Measurements from ENCODE around the gene RNF25. TPM values are rescaled to one million over a fixed set of nuclear protein-coding genes. Genes with fewer than 3 reads are reported as not detected.

RNF25 gene
- total and polyA plus RNA-seq, 7 experiments from 2014 or later = 12.6 to 33.4 (median 28.3) TPM

- peaks cover 17 to 31% (median 19%) of the 10 kb centered on the region in 7 donors for H3K4me1 Mint-ChIP-seq
- ChIA-PET CTCF (interaction anchor here (0.8 to 1.7 kb wide), 4 partner anchors 12 to 187 kb away, joined by 3 to 8 read pairs (median 6); partner anchors contain the start of genes BCS1L, RNF25, STK36 and ZNF142), POLR2A (interaction anchor here (0.6 to 2.8 kb wide), 3 partner anchors 10 to 50 kb away, joined by 4 to 11 read pairs (median 7); partner anchors contain the start of genes BCS1L, RNF25, STK36 and ZNF142)
- peak overlapping the region in 2 of 9 donors; percentile 82 to 92 for H3K27ac Mint-ChIP-seq
- ATAC-seq (no peak), DNase-seq (no peak)
- Histone ChIP-seq H3K9me3 (ENCODE audit: control insufficient read depth in 2 of 3, low read length in 3 of 3) (no peaks in the 10 kb centered on the region), H3K36me3 (ENCODE audit: control insufficient read depth in 2 of 3, insufficient read depth in 3 of 3, low read length in 3 of 3) (no peaks in the 10 kb centered on the region), H3K27me3 (ENCODE audit: control insufficient read depth in 2 of 2, insufficient read depth in 2 of 2, low read length in 2 of 2) (no peaks in the 10 kb centered on the region), H3K4me3 (ENCODE audit: low read length) (no peak overlapping the region), H3K27ac (ENCODE audit: low read depth, low read length) (no peak overlapping the region), H3K4me1 (ENCODE audit: control insufficient read depth in 2 of 2, insufficient read depth in 2 of 2, low read length in 2 of 2) (peaks cover 8% of the 10 kb centered on the region in 2 donors)
- peaks cover 0 to 4% (median 0%) of the 10 kb centered on the region in 5 donors for H3K36me3 Mint-ChIP-seq
- intact Hi-C loops (cut with micrococcal nuclease) = loop anchor here (1.0 to 5.0 kb wide), 28 partner anchors 19 to 887 kb away; partner anchors contain the start of genes AAMP (in 2 of the 2), ARPC2 (in 2 of the 2), BCS1L (in 2 of the 2) and CNOT9 (in 2 of the 2)
- peaks cover 0 to 3% (median 0%) of the 10 kb centered on the region in 11 donors for H3K9me3 Mint-ChIP-seq
- H3K27me3 Mint-ChIP-seq = peaks cover 0 to 9% (median 0%) of the 10 kb centered on the region in 5 donors
- H3K4me3 Mint-ChIP-seq = peak overlapping the region in 6 of 10 donors; percentile 8 to 97 (median 70)
Observed at GRCh38 chr2:218709908-218710307, 38.1 kb upstream of the RNF25 start.

DNA sequence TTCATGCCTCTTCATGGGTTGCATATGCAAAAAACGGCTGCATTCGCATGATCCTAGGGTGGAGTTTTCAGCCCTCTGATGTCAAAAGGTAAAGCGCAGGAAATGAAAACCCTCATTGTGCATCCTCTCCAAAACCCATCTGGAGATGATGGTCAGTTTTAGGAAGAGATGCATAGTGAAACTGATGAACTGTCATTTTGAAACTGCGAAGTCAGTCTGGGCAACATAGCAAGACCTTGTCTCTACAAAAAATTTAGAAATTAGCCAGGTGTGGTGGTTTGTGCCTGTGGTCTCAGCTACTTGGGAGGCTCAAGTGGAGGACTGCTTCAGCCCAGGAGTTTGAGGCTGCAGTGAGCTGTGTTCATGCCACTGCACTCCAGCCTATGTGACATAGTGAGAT, 36.3 kb upstream of the RNF25 start:
- Mint-ChIP-seq H3K27me3 (peaks cover 0 to 9% (median 0%) of the 10 kb centered on the region in 5 donors), H3K9me3 (peaks cover 0 to 2% (median 0%) of the 10 kb centered on the region in 11 donors), H3K4me1 (peaks cover 11 to 24% (median 12%) of the 10 kb centered on the region in 7 donors), H3K36me3 (no peaks in the 10 kb centered on the region), H3K4me3 (no peak overlapping the region), H3K27ac (no peak overlapping the region)
- Histone ChIP-seq H3K4me1 (ENCODE audit: control insufficient read depth in 2 of 2, insufficient read depth in 2 of 2, low read length in 2 of 2) (peaks cover 8% of the 10 kb centered on the region in 2 donors), H3K36me3 (ENCODE audit: control insufficient read depth in 2 of 3, insufficient read depth in 3 of 3, low read length in 3 of 3) (no peaks in the 10 kb centered on the region), H3K4me3 (ENCODE audit: low read length) (no peak overlapping the region), H3K27ac (ENCODE audit: low read depth, low read length) (no peak overlapping the region), H3K27me3 (ENCODE audit: control insufficient read depth in 2 of 2, insufficient read depth in 2 of 2, low read length in 2 of 2) (no peaks in the 10 kb centered on the region), H3K9me3 (ENCODE audit: control insufficient read depth in 2 of 3, low read length in 3 of 3) (no peaks in the 10 kb centered on the region)
- no peak for ATAC-seq
- no peak for DNase-seq
- ChIA-PET POLR2A (interaction anchor here (0.7 to 2.8 kb wide), 2 partner anchors 49 to 238 kb away, joined by 3 to 11 read pairs; partner anchors contain the start of genes BCS1L and ZNF142), CTCF (interaction anchor here (0.6 to 0.7 kb wide), 4 partner anchors 13 to 520 kb away, joined by 3 to 6 read pairs (median 4); no protein-coding TSS in a partner anchor)
- intact Hi-C loops (cut with micrococcal nuclease) = no loop called here

- no peak overlapping the region for H3K4me3 ChIP-seq (ENCODE audit: low read length)
- DNase-seq = no peak
- intact Hi-C loops (cut with micrococcal nuclease) = no loop called here
- no peaks in the 10 kb centered on the region for H3K27me3 ChIP-seq (ENCODE audit: control insufficient read depth in 2 of 2, insufficient read depth in 2 of 2, low read length in 2 of 2)
- H3K27me3 Mint-ChIP-seq = peaks cover 0 to 9% (median 0%) of the 10 kb centered on the region in 5 donors
- no peak overlapping the region for H3K27ac Mint-ChIP-seq
- no peak overlapping the region for H3K4me3 Mint-ChIP-seq
- CTCF ChIA-PET = no interaction called here
- no peak for ATAC-seq
- no peaks in the 10 kb centered on the region for H3K9me3 ChIP-seq (ENCODE audit: control insufficient read depth in 2 of 3, low read length in 3 of 3)
- H3K4me1 ChIP-seq (ENCODE audit: control insufficient read depth in 2 of 2, insufficient read depth in 2 of 2, low read length in 2 of 2) = no peaks in the 10 kb centered on the region
- no peak overlapping the region for H3K27ac ChIP-seq (ENCODE audit: low read depth, low read length)
- H3K36me3 Mint-ChIP-seq = peaks cover 0 to 9% (median 3%) of the 10 kb centered on the region in 5 donors
- peaks cover 0 to 3% (median 0%) of the 10 kb centered on the region in 3 experiments for H3K36me3 ChIP-seq (ENCODE audit: control insufficient read depth in 2 of 3, insufficient read depth in 3 of 3, low read length in 3 of 3)
- POLR2A ChIA-PET = no interaction called here
- H3K4me1 Mint-ChIP-seq = peaks cover 0 to 7% (median 0%) of the 10 kb centered on the region in 7 donors
- no peaks in the 10 kb centered on the region for H3K9me3 Mint-ChIP-seq
Observed at GRCh38 chr2:218703341-218703740, 31.5 kb upstream of the RNF25 start.

DNA sequence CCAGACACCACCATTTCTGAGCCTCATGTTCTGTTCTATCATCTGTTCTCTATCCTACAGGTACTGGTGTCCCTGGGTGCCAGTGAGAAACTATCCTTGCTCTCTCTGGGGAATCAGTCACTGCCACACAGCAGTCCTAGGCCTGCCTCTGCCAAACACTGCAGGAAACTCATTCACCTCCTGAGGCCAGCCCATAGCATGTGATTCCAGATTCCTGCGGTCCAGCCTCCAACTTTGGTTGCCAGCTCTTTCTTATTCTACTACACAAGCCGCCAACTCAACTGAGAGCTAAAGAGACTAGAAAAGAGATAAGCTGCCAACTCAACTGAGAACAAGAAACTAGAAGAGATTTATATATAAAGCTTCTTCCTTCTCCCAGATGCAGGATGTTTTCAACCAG, 30.0 kb upstream of the RNF25 start:
- Mint-ChIP-seq H3K27ac (no peak overlapping the region), H3K27me3 (peaks cover 0 to 9% (median 0%) of the 10 kb centered on the region in 5 donors), H3K4me1 (no peaks in the 10 kb centered on the region), H3K9me3 (no peaks in the 10 kb centered on the region), H3K36me3 (peaks cover 0 to 10% (median 9%) of the 10 kb centered on the region in 5 donors), H3K4me3 (no peak overlapping the region)
- Histone ChIP-seq H3K27ac (ENCODE audit: low read depth, low read length) (no peak overlapping the region), H3K27me3 (ENCODE audit: control insufficient read depth in 2 of 2, insufficient read depth in 2 of 2, low read length in 2 of 2) (no peaks in the 10 kb centered on the region), H3K9me3 (ENCODE audit: control insufficient read depth in 2 of 3, low read length in 3 of 3) (no peaks in the 10 kb centered on the region), H3K4me3 (ENCODE audit: low read length) (no peak overlapping the region), H3K36me3 (ENCODE audit: control insufficient read depth in 2 of 3, insufficient read depth in 3 of 3, low read length in 3 of 3) (peaks cover 0 to 11% (median 0%) of the 10 kb centered on the region in 3 experiments), H3K4me1 (ENCODE audit: control insufficient read depth in 2 of 2, insufficient read depth in 2 of 2, low read length in 2 of 2) (no peaks in the 10 kb centered on the region)
- ChIA-PET POLR2A (no interaction called here), CTCF (no interaction called here)
- ATAC-seq (no peak), DNase-seq (no peak)
- intact Hi-C loops (cut with micrococcal nuclease) = no loop called here

GRCh38 chr2:218698885-218699284, 27.1 kb upstream of the RNF25 start:
- H3K27ac ChIP-seq (ENCODE audit: low read depth, low read length) = no peak overlapping the region
- Mint-ChIP-seq H3K27ac (no peak overlapping the region), H3K27me3 (no peaks in the 10 kb centered on the region), H3K9me3 (no peaks in the 10 kb centered on the region), H3K4me1 (no peaks in the 10 kb centered on the region), H3K4me3 (no peak overlapping the region), H3K36me3 (peaks cover 0 to 17% (median 9%) of the 10 kb centered on the region in 5 donors)
- ChIA-PET POLR2A (no interaction called here), CTCF (no interaction called here)
- no peaks in the 10 kb centered on the region for H3K4me1 ChIP-seq (ENCODE audit: control insufficient read depth in 2 of 2, insufficient read depth in 2 of 2, low read length in 2 of 2)
- no peak for ATAC-seq
- peaks cover 0 to 13% (median 0%) of the 10 kb centered on the region in 3 experiments for H3K36me3 ChIP-seq (ENCODE audit: control insufficient read depth in 2 of 3, insufficient read depth in 3 of 3, low read length in 3 of 3)
- no peaks in the 10 kb centered on the region for H3K9me3 ChIP-seq (ENCODE audit: control insufficient read depth in 2 of 3, low read length in 3 of 3)
- no peaks in the 10 kb centered on the region for H3K27me3 ChIP-seq (ENCODE audit: control insufficient read depth in 2 of 2, insufficient read depth in 2 of 2, low read length in 2 of 2)
- DNase-seq = no peak
- H3K4me3 ChIP-seq (ENCODE audit: low read length) = no peak overlapping the region
- intact Hi-C loops (cut with micrococcal nuclease) = no loop called here

DNA sequence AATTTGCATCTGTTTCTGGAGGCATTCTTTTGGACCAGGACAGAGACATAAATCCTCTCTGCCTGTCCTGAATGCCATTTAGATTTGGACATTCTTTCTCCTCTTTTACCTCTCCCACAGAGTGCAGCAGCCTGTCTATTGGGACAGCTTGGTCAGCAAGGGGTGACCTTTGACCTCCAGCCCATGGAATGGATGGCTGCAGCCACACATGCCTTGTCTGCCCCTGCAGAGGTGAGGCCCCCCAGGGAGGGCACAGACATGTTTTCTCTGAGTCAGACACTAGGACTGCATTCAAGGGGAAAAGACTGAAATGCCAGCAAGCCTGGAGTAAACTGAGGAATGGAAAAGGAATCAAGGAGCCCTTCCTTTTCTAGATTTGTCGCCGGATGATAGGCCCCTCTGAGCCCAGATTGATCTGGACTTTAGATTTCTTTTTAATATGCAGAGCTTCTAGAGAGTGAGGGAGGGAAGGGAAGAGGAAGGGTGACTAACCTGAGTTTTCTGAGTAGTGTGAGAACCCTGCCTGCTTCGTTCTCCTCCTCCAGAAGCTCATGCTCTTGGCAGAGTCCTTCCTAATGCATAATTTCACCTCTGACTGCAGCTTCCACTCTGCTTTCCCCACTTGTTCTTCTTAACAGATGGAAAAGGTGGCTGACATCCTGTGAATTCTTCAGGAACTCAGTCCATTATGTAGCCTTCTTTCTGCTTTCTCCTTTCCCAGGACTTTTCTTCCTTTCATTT, 22.8 kb upstream of the RNF25 start:
- Mint-ChIP-seq H3K27me3 (no peaks in the 10 kb centered on the region), H3K27ac (no peak overlapping the region), H3K36me3 (peaks cover 0 to 41% (median 19%) of the 10 kb centered on the region in 5 donors), H3K9me3 (no peaks in the 10 kb centered on the region), H3K4me1 (no peaks in the 10 kb centered on the region), H3K4me3 (no peak overlapping the region)
- Histone ChIP-seq H3K4me1 (ENCODE audit: control insufficient read depth in 2 of 2, insufficient read depth in 2 of 2, low read length in 2 of 2) (no peaks in the 10 kb centered on the region), H3K36me3 (ENCODE audit: control insufficient read depth in 2 of 3, insufficient read depth in 3 of 3, low read length in 3 of 3) (peaks cover 0 to 42% (median 0%) of the 10 kb centered on the region in 3 experiments), H3K27ac (ENCODE audit: low read depth, low read length) (no peak overlapping the region), H3K27me3 (ENCODE audit: control insufficient read depth in 2 of 2, insufficient read depth in 2 of 2, low read length in 2 of 2) (no peaks in the 10 kb centered on the region), H3K9me3 (ENCODE audit: control insufficient read depth in 2 of 3, low read length in 3 of 3) (no peaks in the 10 kb centered on the region), H3K4me3 (ENCODE audit: low read length) (no peak overlapping the region)
- intact Hi-C loops (cut with micrococcal nuclease) = no loop called here
- ATAC-seq (no peak), DNase-seq (no peak)
- POLR2A ChIA-PET = no interaction called here
- CTCF ChIA-PET = interaction anchor here (0.6 kb wide), 1 partner anchor 13 kb away, joined by 3 read pairs; no protein-coding TSS in a partner anchor

Measured in naive thymus-derived CD4-positive, alpha-beta T cell (primary cell).